Epithelial cell of proximal tubule (primary cell): ENCODE data around the gene TNNI2. TPM values are rescaled to one million over a fixed set of nuclear protein-coding genes. Genes with fewer than 3 reads are reported as not detected.

Experiments used
- DNase-seq: peaks from one replicate; pipeline ENCODE4 v3.0.0-alpha.2; 2011; ENCODE audit warnings: low read depth
- H3K4me3 ChIP-seq: 2 replicates; pipeline ENCODE4 v1.5.1; 2011; ENCODE audit warnings: low read depth, mild to moderate bottlenecking, low read length
- CTCF ChIP-seq: conservative IDR thresholded peaks from 2 replicates; pipeline ENCODE4 v1.5.1; 2012; ENCODE audit warnings: low read depth, mild to moderate bottlenecking, low read length
- total RNA-seq: library from RNA; depleted of rRNA; stranded (reverse); fragments of >200 nt; gene quantifications from 2 replicates; pipeline ENCODE4 v1.2.3, GENCODE V29; 2015

The TNNI2 gene
- total RNA-seq, 1 donor from 2014 or later = not detected

GRCh38 chr11:1830322-1831223 lies 8.2 kb upstream of the TNNI2 start:
- no peak for TF ChIP-seq CTCF
- no peak for DNase-seq
- no peak overlapping the region for H3K4me3 ChIP-seq

GRCh38 chr11:1831338-1832210 lies 7.2 kb upstream of the TNNI2 start:
- TF ChIP-seq CTCF = no peak
- H3K4me3 ChIP-seq = no peak overlapping the region
- no peak for DNase-seq

- no peak for DNase-seq
- peak overlapping the region; percentile 27 for H3K4me3 ChIP-seq
- TF ChIP-seq CTCF = peak; percentile 83
Observed at GRCh38 chr11:1832211-1832919, 6.4 kb upstream of the TNNI2 start.

GRCh38 chr11:1832920-1833295 lies 5.9 kb upstream of the TNNI2 start:
- no peak for DNase-seq
- no peak for TF ChIP-seq CTCF
- H3K4me3 ChIP-seq = no peak overlapping the region

DNA sequence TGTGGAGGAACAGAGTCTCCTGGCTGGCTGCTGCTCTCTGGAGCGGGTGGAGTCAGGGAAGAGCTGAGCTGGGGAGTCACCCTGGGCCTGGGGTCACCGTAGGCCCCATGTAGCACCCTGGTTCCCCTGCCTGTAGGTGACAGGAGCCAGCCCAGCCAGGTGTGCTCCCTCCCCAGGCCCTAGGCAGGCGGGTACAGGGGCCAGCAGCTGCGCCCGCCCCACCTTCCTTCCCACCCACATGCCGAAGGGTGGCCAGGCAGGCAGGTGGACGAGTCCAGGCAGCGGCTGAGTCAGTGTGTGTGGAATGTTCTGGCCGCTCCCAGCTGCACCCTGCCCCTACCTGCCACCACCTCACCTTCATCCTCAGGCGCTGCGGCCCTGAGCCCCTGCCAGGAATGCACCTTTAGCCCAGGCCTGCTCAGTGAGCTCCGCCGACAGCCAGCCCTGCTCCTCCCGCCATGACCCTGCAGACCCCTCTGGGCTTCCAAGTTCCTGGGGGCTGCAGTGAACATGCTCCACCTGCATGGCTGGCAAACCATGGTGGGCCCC lies 4.6 kb upstream of the TNNI2 start:
- TF ChIP-seq CTCF = no peak
- no peak for DNase-seq
- no peak overlapping the region for H3K4me3 ChIP-seq
